ENCODE data around the gene PPP2R2C.

DNA sequence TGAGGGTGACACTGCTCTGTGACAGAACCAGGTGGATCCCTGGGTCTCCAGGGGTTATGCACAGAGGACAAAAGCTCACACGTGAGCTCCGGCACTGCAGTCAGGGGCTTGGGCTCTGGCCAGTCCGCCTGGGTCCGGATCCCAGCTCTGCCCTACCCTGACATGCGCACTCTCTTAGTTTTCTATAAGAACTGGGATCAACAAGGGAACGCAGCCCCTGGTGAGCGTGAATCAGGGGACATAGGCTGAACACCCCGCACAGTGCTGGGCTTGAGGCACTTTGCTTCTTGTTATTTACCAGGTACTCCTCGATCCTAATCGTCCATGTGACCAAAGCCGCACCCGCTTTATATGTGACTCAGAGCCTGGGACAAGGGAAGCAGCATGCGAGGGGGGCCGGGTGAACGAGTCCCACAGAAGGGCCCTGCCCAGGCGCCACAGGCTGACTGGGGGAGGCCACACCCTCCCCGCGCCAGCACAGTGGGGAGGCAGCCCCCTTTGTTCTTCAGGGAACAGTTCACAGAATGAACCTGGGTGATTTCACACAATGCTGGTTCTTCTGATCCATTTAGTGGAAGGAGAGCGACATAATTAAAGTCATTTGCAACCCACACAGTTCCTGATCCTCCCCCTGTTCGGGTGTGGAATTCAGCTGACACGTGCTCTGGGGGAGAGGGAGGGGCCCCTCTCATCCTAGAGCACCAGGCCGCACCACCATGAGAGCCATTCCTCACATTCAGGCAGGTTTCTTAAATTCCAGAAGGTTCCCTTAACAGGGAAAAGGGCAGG is 147.2 kb downstream of the PPP2R2C start:
- TF ChIP-seq, protein P1, sequence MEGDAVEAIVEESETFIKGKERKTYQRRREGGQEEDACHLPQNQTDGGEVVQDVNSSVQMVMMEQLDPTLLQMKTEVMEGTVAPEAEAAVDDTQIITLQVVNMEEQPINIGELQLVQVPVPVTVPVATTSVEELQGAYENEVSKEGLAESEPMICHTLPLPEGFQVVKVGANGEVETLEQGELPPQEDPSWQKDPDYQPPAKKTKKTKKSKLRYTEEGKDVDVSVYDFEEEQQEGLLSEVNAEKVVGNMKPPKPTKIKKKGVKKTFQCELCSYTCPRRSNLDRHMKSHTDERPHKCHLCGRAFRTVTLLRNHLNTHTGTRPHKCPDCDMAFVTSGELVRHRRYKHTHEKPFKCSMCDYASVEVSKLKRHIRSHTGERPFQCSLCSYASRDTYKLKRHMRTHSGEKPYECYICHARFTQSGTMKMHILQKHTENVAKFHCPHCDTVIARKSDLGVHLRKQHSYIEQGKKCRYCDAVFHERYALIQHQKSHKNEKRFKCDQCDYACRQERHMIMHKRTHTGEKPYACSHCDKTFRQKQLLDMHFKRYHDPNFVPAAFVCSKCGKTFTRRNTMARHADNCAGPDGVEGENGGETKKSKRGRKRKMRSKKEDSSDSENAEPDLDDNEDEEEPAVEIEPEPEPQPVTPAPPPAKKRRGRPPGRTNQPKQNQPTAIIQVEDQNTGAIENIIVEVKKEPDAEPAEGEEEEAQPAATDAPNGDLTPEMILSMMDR (IDR thresholded peaks at IDR 0.05) = no peak
- no peak for TF ChIP-seq POLR2AphosphoS5 (IDR thresholded peaks at IDR 0.05)
